ENCODE results near the gene SLC35G2.

GRCh38 chr3:136792556-136793330 is 26.2 kb upstream of the SLC35G2 start:
- TF ChIP-seq CTCF (IDR thresholded peaks at IDR 0.05) (no peak), POLR2A (IDR thresholded peaks at IDR 0.05) (no peak), POLR2AphosphoS5 (IDR thresholded peaks at IDR 0.05) (no peak), EP300 (IDR thresholded peaks at IDR 0.05) (no peak)

Measured in gastroesophageal sphincter (tissue), 3 donors.